Left forelimb (tissue), 1 donor: ENCODE data around the gene VWA1.
"Not testable (repeated sequence)": the region's sequence is repeated elsewhere in the genome, so short reads cannot be mapped to it uniquely, and the experiment has no call there.

Experiments
- DNase-seq: peaks from one replicate; pipeline ENCODE4 v3.0.0-alpha.2; 2018; ENCODE audit warnings: low spot score

The VWA1 gene

GRCh38 chr1:1422465-1423244, 12.8 kb upstream of the VWA1 start:
- DNase-seq, result peak; percentile 42

GRCh38 chr1:1423245-1423597, 12.3 kb upstream of the VWA1 start:
- DNase-seq, result peak; percentile 45

GRCh38 chr1:1424707-1425106, 10.8 kb upstream of the VWA1 start:
- DNase-seq, result no peak

GRCh38 chr1:1425426-1425752, 10.1 kb upstream of the VWA1 start:
- no peak for DNase-seq

- DNase-seq, result peak; percentile 61
Observed at GRCh38 chr1:1425753-1426495, 9.6 kb upstream of the VWA1 start.

- DNase-seq, result peak; percentile 63
Observed at GRCh38 chr1:1426496-1427105, 8.9 kb upstream of the VWA1 start.

GRCh38 chr1:1427106-1427819, 8.2 kb upstream of the VWA1 start:
- peak; percentile 75 for DNase-seq

- no peak for DNase-seq
Observed at GRCh38 chr1:1427820-1428148, 7.7 kb upstream of the VWA1 start.

- no peak for DNase-seq
Observed at GRCh38 chr1:1428174-1428573, 7.3 kb upstream of the VWA1 start.

GRCh38 chr1:1428967-1429366, 6.5 kb upstream of the VWA1 start:
- not testable (repeated sequence) for DNase-seq

- DNase-seq, result no peak
Observed at GRCh38 chr1:1429671-1430073, 5.8 kb upstream of the VWA1 start.

- DNase-seq, result peak; percentile 89
Observed at GRCh38 chr1:1430114-1430982, 5.1 kb upstream of the VWA1 start.

- DNase-seq, result peak; percentile 67
Observed at GRCh38 chr1:1430992-1431844, 4.3 kb upstream of the VWA1 start.

GRCh38 chr1:1431845-1432273, 3.6 kb upstream of the VWA1 start:
- DNase-seq, result peak; percentile 75

GRCh38 chr1:1432274-1432950, 3.1 kb upstream of the VWA1 start:
- peak; percentile 82 for DNase-seq

GRCh38 chr1:1432951-1433803, 2.3 kb upstream of the VWA1 start:
- DNase-seq, result peak; percentile 79

- DNase-seq, result peak; percentile 81
Observed at GRCh38 chr1:1433804-1434130, 1.7 kb upstream of the VWA1 start.

GRCh38 chr1:1434131-1434823, 1.2 kb upstream of the VWA1 start:
- DNase-seq, result peak; percentile 86

- DNase-seq, result peak; percentile 68
Observed at GRCh38 chr1:1434824-1435105, 725 bp upstream of the VWA1 start.
